Keratinocyte (primary cell): ENCODE measurements around the gene SH2D4B.

Source experiments
- EZH2 ChIP-seq: IDR thresholded peaks from one replicate; pipeline ENCODE4 v1.6.1; 2012; ENCODE audit warnings: inconsistent platforms, mild to moderate bottlenecking, low read length, moderate library complexity
- TF ChIP-seq, protein P1 (sequence below), 3 experiments: IDR thresholded peaks in 1 of 3; conservative IDR thresholded peaks in 1 of 3; optimal IDR thresholded peaks in 1 of 3; 2 replicates in 2 of 3; 3 replicates in 1 of 3; pipeline versions ENCODE3 to v1.5.1; 2011; ENCODE audit warnings: low read length in 3 of 3, mild to moderate bottlenecking in 3 of 3, moderate library complexity in 2 of 3, control low read depth in 1 of 3, inconsistent platforms in 1 of 3; ENCODE audit not compliant: insufficient read depth in 2 of 3; ENCODE audit errors: extremely low read depth in 1 of 3

GRCh38 chr10:80555415-80555814 is 17.7 kb downstream of the SH2D4B start:
- TF ChIP-seq, protein P1, sequence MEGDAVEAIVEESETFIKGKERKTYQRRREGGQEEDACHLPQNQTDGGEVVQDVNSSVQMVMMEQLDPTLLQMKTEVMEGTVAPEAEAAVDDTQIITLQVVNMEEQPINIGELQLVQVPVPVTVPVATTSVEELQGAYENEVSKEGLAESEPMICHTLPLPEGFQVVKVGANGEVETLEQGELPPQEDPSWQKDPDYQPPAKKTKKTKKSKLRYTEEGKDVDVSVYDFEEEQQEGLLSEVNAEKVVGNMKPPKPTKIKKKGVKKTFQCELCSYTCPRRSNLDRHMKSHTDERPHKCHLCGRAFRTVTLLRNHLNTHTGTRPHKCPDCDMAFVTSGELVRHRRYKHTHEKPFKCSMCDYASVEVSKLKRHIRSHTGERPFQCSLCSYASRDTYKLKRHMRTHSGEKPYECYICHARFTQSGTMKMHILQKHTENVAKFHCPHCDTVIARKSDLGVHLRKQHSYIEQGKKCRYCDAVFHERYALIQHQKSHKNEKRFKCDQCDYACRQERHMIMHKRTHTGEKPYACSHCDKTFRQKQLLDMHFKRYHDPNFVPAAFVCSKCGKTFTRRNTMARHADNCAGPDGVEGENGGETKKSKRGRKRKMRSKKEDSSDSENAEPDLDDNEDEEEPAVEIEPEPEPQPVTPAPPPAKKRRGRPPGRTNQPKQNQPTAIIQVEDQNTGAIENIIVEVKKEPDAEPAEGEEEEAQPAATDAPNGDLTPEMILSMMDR (optimal IDR thresholded peaks at IDR 0.05 in 1 of 3, IDR thresholded peaks at IDR 0.05 in 1 of 3, conservative IDR thresholded peaks at IDR 0.05 in 1 of 3; ENCODE audit: extremely low read depth in 1 of 3, insufficient read depth in 2 of 3, low read length in 3 of 3), result no peak
- no peak for TF ChIP-seq EZH2
